ENCODE results near the gene CXXC5.

CXXC5 gene

DNA sequence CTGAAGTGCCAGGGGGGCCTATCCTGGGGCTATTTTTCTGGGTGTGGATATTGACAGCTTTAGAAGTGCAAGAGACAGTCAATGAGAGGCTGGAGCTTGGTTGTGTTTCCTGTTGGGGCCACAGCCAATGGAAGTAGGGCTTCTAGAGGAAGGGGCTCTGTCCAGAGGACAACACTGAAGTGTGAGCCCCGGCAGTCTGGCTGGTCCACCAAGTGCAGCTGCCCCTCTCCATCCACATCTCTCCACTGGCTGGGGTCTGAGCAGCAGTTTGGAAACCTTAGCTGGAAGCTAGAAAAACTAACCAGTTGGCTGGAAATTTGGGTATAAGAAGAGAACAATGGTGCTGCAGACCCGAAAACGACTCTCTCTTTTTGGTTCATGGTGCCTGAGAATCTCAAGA, 83.1 kb downstream of the CXXC5 start:
- Histone ChIP-seq H3K4me1 (ENCODE audit: insufficient read depth, low read length) (no peaks in the 10 kb centered on the region), H3K4me3 (ENCODE audit: low read depth in 1 of 2, low read length in 2 of 2) (no peak overlapping the region), H2AFZ (ENCODE audit: low read depth, low read length) (no peak overlapping the region), H3K27ac (ENCODE audit: low read length) (no peak overlapping the region), H3K79me2 (ENCODE audit: insufficient read depth, low read length) (no peaks in the 10 kb centered on the region), H3K9ac (ENCODE audit: low read depth, low read length) (no peak overlapping the region), H3K9me3 (ENCODE audit: insufficient read depth, low read length, severe bottlenecking) (no peaks in the 10 kb centered on the region), H3K27me3 (ENCODE audit: insufficient read depth, low read length, poor library complexity) (no peaks in the 10 kb centered on the region), H3K4me2 (ENCODE audit: insufficient read depth, low read length) (no peak overlapping the region), H3K36me3 (ENCODE audit: insufficient read depth, low read length) (no peaks in the 10 kb centered on the region), H4K20me1 (ENCODE audit: insufficient read depth, low read length) (no peaks in the 10 kb centered on the region)
- TF ChIP-seq EZH2 (IDR thresholded peaks at IDR 0.05; ENCODE audit: borderline replicate concordance, low read depth, low read length, severe bottlenecking), result no peak
- TF ChIP-seq, protein P1, sequence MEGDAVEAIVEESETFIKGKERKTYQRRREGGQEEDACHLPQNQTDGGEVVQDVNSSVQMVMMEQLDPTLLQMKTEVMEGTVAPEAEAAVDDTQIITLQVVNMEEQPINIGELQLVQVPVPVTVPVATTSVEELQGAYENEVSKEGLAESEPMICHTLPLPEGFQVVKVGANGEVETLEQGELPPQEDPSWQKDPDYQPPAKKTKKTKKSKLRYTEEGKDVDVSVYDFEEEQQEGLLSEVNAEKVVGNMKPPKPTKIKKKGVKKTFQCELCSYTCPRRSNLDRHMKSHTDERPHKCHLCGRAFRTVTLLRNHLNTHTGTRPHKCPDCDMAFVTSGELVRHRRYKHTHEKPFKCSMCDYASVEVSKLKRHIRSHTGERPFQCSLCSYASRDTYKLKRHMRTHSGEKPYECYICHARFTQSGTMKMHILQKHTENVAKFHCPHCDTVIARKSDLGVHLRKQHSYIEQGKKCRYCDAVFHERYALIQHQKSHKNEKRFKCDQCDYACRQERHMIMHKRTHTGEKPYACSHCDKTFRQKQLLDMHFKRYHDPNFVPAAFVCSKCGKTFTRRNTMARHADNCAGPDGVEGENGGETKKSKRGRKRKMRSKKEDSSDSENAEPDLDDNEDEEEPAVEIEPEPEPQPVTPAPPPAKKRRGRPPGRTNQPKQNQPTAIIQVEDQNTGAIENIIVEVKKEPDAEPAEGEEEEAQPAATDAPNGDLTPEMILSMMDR (IDR thresholded peaks at IDR 0.05; ENCODE audit: borderline replicate concordance, extremely low read depth, low read length, poor library complexity, severe bottlenecking), result no peak
- ATAC-seq (ENCODE audit: insufficient read depth, low read depth) (no peak), DNase-seq (no peak)

DNA sequence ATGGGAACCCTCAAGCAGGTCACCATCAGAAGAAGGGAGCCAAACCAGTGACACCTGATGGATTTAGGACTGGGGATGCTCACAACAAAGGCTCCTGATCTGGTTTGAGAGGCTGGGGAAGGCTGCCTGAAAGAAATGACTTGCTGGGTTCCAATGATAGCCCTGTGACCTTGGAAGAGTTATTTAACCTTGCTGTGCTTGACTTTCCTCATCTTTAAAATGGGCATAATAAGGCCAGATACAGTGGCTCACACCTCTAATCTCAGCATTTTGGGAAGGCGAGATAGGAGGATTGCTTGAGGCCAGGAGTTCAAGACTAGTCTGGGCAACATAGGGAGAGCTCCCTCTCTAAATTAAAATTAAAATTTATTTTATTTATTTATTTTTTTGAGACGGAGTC, 83.9 kb downstream of the CXXC5 start:
- Histone ChIP-seq H3K4me3 (ENCODE audit: low read depth in 1 of 2, low read length in 2 of 2) (no peak overlapping the region), H3K4me2 (ENCODE audit: insufficient read depth, low read length) (no peak overlapping the region)

DNA sequence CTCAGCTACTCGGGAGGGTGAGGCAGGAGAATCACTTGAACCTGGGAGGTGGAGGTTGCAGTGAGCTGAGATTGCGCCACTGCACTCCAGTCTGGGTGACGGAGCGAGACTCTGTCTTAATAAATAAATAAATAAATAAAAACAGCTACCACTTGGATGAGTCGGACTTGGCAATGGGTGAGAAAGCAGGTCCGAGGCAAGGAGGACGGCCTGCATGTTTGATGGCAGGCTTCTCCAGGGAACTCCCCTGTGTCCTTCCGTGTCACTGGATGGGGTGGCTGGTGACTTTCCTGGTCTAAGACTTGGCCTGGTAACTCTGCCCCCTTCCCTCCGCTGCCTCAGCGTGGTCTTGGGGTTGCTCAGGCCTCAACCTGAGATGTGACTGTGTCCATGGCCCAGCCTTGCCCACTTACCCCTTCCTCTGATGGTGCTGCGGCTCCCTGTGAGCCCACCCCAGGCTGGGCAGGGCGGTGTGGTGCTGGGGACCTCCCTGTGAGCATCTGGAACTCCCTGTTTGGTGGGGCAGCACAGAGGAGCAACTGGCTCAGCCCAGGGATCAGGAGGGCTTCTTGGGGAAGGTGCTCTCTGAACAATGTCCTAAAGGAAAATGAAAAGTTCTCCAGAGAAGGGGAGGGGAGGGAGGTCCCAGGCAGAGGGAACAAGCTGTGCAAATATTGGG, 85.0 kb downstream of the CXXC5 start:
- H3K4me2 ChIP-seq (ENCODE audit: insufficient read depth, low read length), result no peak overlapping the region
- H3K27me3 ChIP-seq (ENCODE audit: insufficient read depth, low read length, poor library complexity), result no peaks in the 10 kb centered on the region
- TF ChIP-seq, protein P1 (IDR thresholded peaks at IDR 0.05; ENCODE audit: borderline replicate concordance, extremely low read depth, low read length, poor library complexity, severe bottlenecking), result no peak
- TF ChIP-seq EZH2 (IDR thresholded peaks at IDR 0.05; ENCODE audit: borderline replicate concordance, low read depth, low read length, severe bottlenecking), result no peak
- H3K27ac ChIP-seq (ENCODE audit: low read length), result no peak overlapping the region
- H4K20me1 ChIP-seq (ENCODE audit: insufficient read depth, low read length), result no peaks in the 10 kb centered on the region
- H3K4me1 ChIP-seq (ENCODE audit: insufficient read depth, low read length), result no peaks in the 10 kb centered on the region
- no peak overlapping the region for H3K9ac ChIP-seq (ENCODE audit: low read depth, low read length)
- no peaks in the 10 kb centered on the region for H3K79me2 ChIP-seq (ENCODE audit: insufficient read depth, low read length)
- H3K9me3 ChIP-seq (ENCODE audit: insufficient read depth, low read length, severe bottlenecking), result no peaks in the 10 kb centered on the region
- ATAC-seq (ENCODE audit: insufficient read depth, low read depth) (no peak), DNase-seq (no peak)
- no peaks in the 10 kb centered on the region for H3K36me3 ChIP-seq (ENCODE audit: insufficient read depth, low read length)
- H3K4me3 ChIP-seq (ENCODE audit: low read depth in 1 of 2, low read length in 2 of 2), result no peak overlapping the region
- no peak overlapping the region for H2AFZ ChIP-seq (ENCODE audit: low read depth, low read length)

More for the DNA sequence above, 83.9 kb downstream of the CXXC5 start:
- H2AFZ ChIP-seq (ENCODE audit: low read depth, low read length), result no peak overlapping the region
- no peak overlapping the region for H3K27ac ChIP-seq (ENCODE audit: low read length)
- H3K36me3 ChIP-seq (ENCODE audit: insufficient read depth, low read length), result no peaks in the 10 kb centered on the region
- H3K79me2 ChIP-seq (ENCODE audit: insufficient read depth, low read length), result no peaks in the 10 kb centered on the region
- H3K27me3 ChIP-seq (ENCODE audit: insufficient read depth, low read length, poor library complexity), result no peaks in the 10 kb centered on the region
- DNase-seq (no peak), ATAC-seq (ENCODE audit: insufficient read depth, low read depth) (no peak)
- TF ChIP-seq, protein P1 (IDR thresholded peaks at IDR 0.05; ENCODE audit: borderline replicate concordance, extremely low read depth, low read length, poor library complexity, severe bottlenecking), result no peak
- TF ChIP-seq EZH2 (IDR thresholded peaks at IDR 0.05; ENCODE audit: borderline replicate concordance, low read depth, low read length, severe bottlenecking), result no peak
- no peaks in the 10 kb centered on the region for H3K9me3 ChIP-seq (ENCODE audit: insufficient read depth, low read length, severe bottlenecking)
- H4K20me1 ChIP-seq (ENCODE audit: insufficient read depth, low read length), result no peaks in the 10 kb centered on the region
- H3K4me1 ChIP-seq (ENCODE audit: insufficient read depth, low read length), result no peaks in the 10 kb centered on the region
- H3K9ac ChIP-seq (ENCODE audit: low read depth, low read length), result no peak overlapping the region

Data from DND-41 (cell line).